ENCODE results near the gene MTG2. TPM values are rescaled to one million over a fixed set of nuclear protein-coding genes. Genes with fewer than 3 reads are reported as not detected.

MTG2 gene
- total and polyA plus RNA-seq, 2 of the 13 experiments (the other 11 are each of a cell fraction or from before 2014, with no cell fraction given): 20.4 to 37.8 TPM

DNA sequence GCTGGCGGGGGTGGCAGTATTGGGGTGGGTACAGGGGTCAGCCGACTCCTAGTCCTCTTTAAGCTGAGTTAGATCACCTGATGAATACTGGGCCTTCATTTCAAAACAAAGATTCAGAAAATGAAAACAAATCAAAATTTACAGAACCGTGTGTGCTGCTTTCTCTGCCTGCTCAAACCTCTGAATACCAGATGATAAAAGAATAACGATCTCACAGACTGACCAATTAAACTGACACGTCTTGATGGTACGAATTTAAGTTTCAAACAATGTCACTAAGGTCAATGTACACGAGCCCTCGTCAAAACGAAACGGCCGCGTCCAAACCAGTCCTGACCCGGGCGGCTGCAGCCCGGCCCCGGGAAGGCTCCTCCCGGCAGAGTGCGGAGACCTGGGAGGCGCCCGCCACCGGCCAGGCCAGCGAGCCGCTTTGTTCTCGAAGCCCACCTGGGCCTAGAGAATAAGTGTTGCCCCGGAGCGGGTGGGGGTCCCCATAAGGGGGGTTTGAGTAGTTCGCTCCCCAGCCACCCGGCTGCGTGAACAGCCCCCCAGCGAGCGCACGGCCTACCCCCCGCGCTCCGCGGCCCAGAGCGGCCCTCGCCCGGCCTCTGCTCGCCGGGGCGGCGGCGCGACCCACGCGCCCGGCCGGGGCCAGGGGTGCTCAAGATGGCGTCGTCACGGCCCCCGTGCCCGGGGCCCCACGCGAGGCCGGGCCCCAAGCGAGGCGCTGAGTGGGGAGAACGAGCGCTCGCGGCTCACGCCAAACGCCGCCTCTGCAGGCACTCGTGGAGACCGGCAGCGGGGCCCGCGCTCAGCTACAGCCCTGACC is 40.4 kb upstream of the MTG2 start (continued):
- TF ChIP-seq, protein P1, sequence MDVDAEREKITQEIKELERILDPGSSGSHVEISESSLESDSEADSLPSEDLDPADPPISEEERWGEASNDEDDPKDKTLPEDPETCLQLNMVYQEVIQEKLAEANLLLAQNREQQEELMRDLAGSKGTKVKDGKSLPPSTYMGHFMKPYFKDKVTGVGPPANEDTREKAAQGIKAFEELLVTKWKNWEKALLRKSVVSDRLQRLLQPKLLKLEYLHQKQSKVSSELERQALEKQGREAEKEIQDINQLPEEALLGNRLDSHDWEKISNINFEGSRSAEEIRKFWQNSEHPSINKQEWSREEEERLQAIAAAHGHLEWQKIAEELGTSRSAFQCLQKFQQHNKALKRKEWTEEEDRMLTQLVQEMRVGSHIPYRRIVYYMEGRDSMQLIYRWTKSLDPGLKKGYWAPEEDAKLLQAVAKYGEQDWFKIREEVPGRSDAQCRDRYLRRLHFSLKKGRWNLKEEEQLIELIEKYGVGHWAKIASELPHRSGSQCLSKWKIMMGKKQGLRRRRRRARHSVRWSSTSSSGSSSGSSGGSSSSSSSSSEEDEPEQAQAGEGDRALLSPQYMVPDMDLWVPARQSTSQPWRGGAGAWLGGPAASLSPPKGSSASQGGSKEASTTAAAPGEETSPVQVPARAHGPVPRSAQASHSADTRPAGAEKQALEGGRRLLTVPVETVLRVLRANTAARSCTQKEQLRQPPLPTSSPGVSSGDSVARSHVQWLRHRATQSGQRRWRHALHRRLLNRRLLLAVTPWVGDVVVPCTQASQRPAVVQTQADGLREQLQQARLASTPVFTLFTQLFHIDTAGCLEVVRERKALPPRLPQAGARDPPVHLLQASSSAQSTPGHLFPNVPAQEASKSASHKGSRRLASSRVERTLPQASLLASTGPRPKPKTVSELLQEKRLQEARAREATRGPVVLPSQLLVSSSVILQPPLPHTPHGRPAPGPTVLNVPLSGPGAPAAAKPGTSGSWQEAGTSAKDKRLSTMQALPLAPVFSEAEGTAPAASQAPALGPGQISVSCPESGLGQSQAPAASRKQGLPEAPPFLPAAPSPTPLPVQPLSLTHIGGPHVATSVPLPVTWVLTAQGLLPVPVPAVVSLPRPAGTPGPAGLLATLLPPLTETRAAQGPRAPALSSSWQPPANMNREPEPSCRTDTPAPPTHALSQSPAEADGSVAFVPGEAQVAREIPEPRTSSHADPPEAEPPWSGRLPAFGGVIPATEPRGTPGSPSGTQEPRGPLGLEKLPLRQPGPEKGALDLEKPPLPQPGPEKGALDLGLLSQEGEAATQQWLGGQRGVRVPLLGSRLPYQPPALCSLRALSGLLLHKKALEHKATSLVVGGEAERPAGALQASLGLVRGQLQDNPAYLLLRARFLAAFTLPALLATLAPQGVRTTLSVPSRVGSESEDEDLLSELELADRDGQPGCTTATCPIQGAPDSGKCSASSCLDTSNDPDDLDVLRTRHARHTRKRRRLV (CRISPR knock-in tag; IDR thresholded peaks at IDR 0.05): peak; percentile 43; the same call in 1 of the 2 replicates
- TF ChIP-seq SAP130 (CRISPR knock-in tag; IDR thresholded peaks at IDR 0.05; ENCODE audit: low read depth): peak; percentile 26
- TF ChIP-seq NKX3-1 (CRISPR knock-in tag; IDR thresholded peaks at IDR 0.05): peak; percentile 22; the same call in 1 of the 2 replicates
- TF ChIP-seq MTF1 (CRISPR knock-in tag; IDR thresholded peaks at IDR 0.05): 0 out of 2 replicates have a peak, but pooled peaks have one; percentile 24
- no peak for TF ChIP-seq ZNF7 (CRISPR knock-in tag; IDR thresholded peaks at IDR 0.05)
- TF ChIP-seq ZMAT3 (CRISPR knock-in tag; conservative IDR thresholded peaks at IDR 0.05): peak; percentile 52; the same call in 1 of the 2 replicates
- peak; percentile 23; the same call in 1 of the 2 replicates for TF ChIP-seq ERF (CRISPR knock-in tag; IDR thresholded peaks at IDR 0.05)
- peak; percentile 91 for TF ChIP-seq AGO2 (optimal IDR thresholded peaks at IDR 0.05; ENCODE audit: low read depth, low read length)
- TF ChIP-seq AKAP8 (CRISPR knock-in tag; IDR thresholded peaks at IDR 0.05): 0 out of 2 replicates have a peak, but pooled peaks have one; percentile 40
- peak; percentile 32; the same call in 1 of the 2 replicates for TF ChIP-seq CREB3 (CRISPR knock-in tag; IDR thresholded peaks at IDR 0.05)
- TF ChIP-seq, protein P2, sequence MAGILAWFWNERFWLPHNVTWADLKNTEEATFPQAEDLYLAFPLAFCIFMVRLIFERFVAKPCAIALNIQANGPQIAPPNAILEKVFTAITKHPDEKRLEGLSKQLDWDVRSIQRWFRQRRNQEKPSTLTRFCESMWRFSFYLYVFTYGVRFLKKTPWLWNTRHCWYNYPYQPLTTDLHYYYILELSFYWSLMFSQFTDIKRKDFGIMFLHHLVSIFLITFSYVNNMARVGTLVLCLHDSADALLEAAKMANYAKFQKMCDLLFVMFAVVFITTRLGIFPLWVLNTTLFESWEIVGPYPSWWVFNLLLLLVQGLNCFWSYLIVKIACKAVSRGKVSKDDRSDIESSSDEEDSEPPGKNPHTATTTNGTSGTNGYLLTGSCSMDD (CRISPR knock-in tag; IDR thresholded peaks at IDR 0.05): no peak; the same call in 1 of the 2 replicates
- TF ChIP-seq ZNF790 (CRISPR knock-in tag; IDR thresholded peaks at IDR 0.05; ENCODE audit: borderline replicate concordance): peak; percentile 61
- 0 out of 2 replicates have a peak, but pooled peaks have one; percentile 60 for TF ChIP-seq NCOA5 (CRISPR knock-in tag; IDR thresholded peaks at IDR 0.05)
- TF ChIP-seq ZSCAN9 (CRISPR knock-in tag; IDR thresholded peaks at IDR 0.05; ENCODE audit: borderline replicate concordance): peak; percentile 38; the same call in 1 of the 2 replicates
- peak; percentile 48; the same call in 1 of the 2 replicates for TF ChIP-seq FOXC1 (CRISPR knock-in tag; IDR thresholded peaks at IDR 0.05; ENCODE audit: borderline replicate concordance)
- TF ChIP-seq, protein P3, sequence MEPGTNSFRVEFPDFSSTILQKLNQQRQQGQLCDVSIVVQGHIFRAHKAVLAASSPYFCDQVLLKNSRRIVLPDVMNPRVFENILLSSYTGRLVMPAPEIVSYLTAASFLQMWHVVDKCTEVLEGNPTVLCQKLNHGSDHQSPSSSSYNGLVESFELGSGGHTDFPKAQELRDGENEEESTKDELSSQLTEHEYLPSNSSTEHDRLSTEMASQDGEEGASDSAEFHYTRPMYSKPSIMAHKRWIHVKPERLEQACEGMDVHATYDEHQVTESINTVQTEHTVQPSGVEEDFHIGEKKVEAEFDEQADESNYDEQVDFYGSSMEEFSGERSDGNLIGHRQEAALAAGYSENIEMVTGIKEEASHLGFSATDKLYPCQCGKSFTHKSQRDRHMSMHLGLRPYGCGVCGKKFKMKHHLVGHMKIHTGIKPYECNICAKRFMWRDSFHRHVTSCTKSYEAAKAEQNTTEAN (CRISPR knock-in tag; conservative IDR thresholded peaks at IDR 0.05): peak; percentile 39; the same call in 1 of the 2 replicates
- 0 out of 2 replicates have a peak, but pooled peaks have one; percentile 19 for TF ChIP-seq ZNF24 (IDR thresholded peaks at IDR 0.05)
- TF ChIP-seq ZNF567 (CRISPR knock-in tag; IDR thresholded peaks at IDR 0.05; ENCODE audit: borderline replicate concordance): peak; percentile 12; the same call in 1 of the 2 replicates
- no peak for TF ChIP-seq ZNF232 (CRISPR knock-in tag; IDR thresholded peaks at IDR 0.05; ENCODE audit: borderline replicate concordance)
- TF ChIP-seq ZNF274 (CRISPR knock-in tag; IDR thresholded peaks at IDR 0.05): peak; percentile 70
- 0 out of 2 replicates have a peak, but pooled peaks have one; percentile 67 for TF ChIP-seq ZNF317 (CRISPR knock-in tag; IDR thresholded peaks at IDR 0.05)

All from HepG2 (cell line).